GM23338 (cell line): ENCODE data around the gene PTPRO. TPM values are rescaled to one million over a fixed set of nuclear protein-coding genes. Genes with fewer than 3 reads are reported as not detected.

Experiments
- ATAC-seq: fragments of 200-7000 bp; cut with Tn5 transposase; 3 replicates; pipeline ENCODE4 v1.9.1; 2020
- DNase-seq: peaks from one replicate; pipeline ENCODE4 v3.0.0-alpha.2; 2015; ENCODE audit warnings: low spot score
- H2AFZ ChIP-seq: fragments of 200-600 bp; sonication (generic); 2 replicates; pipeline ENCODE4 v1.8.0; 2016; ENCODE audit warnings: antibody characterized with exemption, mild to moderate bottlenecking, moderate library complexity
- H3F3A ChIP-seq: fragments of 200-600 bp; sonication (generic); replicated peaks from 2 replicates; pipeline ENCODE4 v1.8.0; 2017; ENCODE audit warnings: antibody characterized with exemption, mixed run types, low read depth
- H3K27ac ChIP-seq: fragments of 200-600 bp; sonication (generic); 2 replicates; pipeline ENCODE4 v1.6.1; 2016; ENCODE audit warnings: low read depth
- H3K27me3 ChIP-seq: fragments of 200-600 bp; sonication (generic); 2 replicates; pipeline ENCODE4 v1.8.0; 2016; ENCODE audit warnings: mild to moderate bottlenecking, mixed run types, moderate library complexity; ENCODE audit not compliant: insufficient read depth
- H3K36me3 ChIP-seq: fragments of 200-600 bp; sonication (generic); 2 replicates; pipeline ENCODE4 v1.8.0; 2016; ENCODE audit warnings: mild to moderate bottlenecking; ENCODE audit not compliant: insufficient read depth
- H3K4me1 ChIP-seq: fragments of 200-600 bp; sonication (generic); 2 replicates; pipeline ENCODE4 v1.8.0; 2016; ENCODE audit warnings: mild to moderate bottlenecking, moderate library complexity; ENCODE audit not compliant: insufficient read depth
- H3K4me2 ChIP-seq: fragments of 200-600 bp; sonication (generic); 2 replicates; pipeline ENCODE4 v1.7.1; 2017; ENCODE audit warnings: mixed run types
- H3K4me3 ChIP-seq: fragments of 200-600 bp; sonication (generic); 2 replicates; pipeline ENCODE4 v1.6.1; 2016; ENCODE audit warnings: mixed run types
- H3K79me2 ChIP-seq: fragments of 200-600 bp; sonication (generic); replicated peaks from 2 replicates; pipeline ENCODE4 v1.8.0; 2017; ENCODE audit warnings: mild to moderate bottlenecking; ENCODE audit not compliant: insufficient read depth
- H3K9me2 ChIP-seq: fragments of 200-600 bp; sonication (generic); 2 replicates; pipeline ENCODE4 v1.8.0; 2017; ENCODE audit not compliant: insufficient read depth
- H4K20me1 ChIP-seq: fragments of 200-600 bp; sonication (generic); replicated peaks from 2 replicates; pipeline ENCODE4 v1.8.0; 2017; ENCODE audit warnings: mild to moderate bottlenecking; ENCODE audit not compliant: insufficient read depth
- H3K27ac Mint-ChIP-seq: 2 replicates; pipeline ENCODE4 v1.8.0; 2020; ENCODE audit warnings: inconsistent platforms, mild to moderate bottlenecking, moderate library complexity, mixed read lengths
- H3K27me3 Mint-ChIP-seq: 3 replicates; pipeline ENCODE4 v1.8.0; 2022; ENCODE audit warnings: low read depth, mild to moderate bottlenecking, moderate library complexity, mixed read lengths, inconsistent platforms; ENCODE audit not compliant: insufficient read depth, poor library complexity
- H3K36me3 Mint-ChIP-seq: 3 replicates; pipeline ENCODE4 v1.8.0; 2021; ENCODE audit warnings: low read depth, mild to moderate bottlenecking, inconsistent platforms, moderate library complexity, mixed read lengths
- H3K4me1 Mint-ChIP-seq: 3 replicates; pipeline ENCODE4 v1.8.0; 2020; ENCODE audit warnings: mild to moderate bottlenecking, inconsistent platforms, mixed read lengths
- H3K4me3 Mint-ChIP-seq: 3 replicates; pipeline ENCODE4 v1.8.0; 2021; ENCODE audit warnings: moderate library complexity, mild to moderate bottlenecking, inconsistent platforms, mixed read lengths
- H3K9me3 Mint-ChIP-seq: 3 replicates; pipeline ENCODE4 v1.8.0; 2020; ENCODE audit warnings: moderate library complexity, mild to moderate bottlenecking, inconsistent platforms, mixed read lengths
- CREB1 ChIP-seq: fragments of 250-450 bp; sonication (Bioruptor Pico); IDR thresholded peaks from 2 replicates; pipeline ENCODE4 v1.5.0; 2020; ENCODE audit warnings: low read depth, mild to moderate bottlenecking, moderate library complexity
- CTCF ChIP-seq, 2 experiments: fragments of 200-600 bp in 1 of 2; sonication (generic) in 1 of 2; conservative IDR thresholded peaks; 2 replicates each; pipeline versions ENCODE4 v1.5.1 to v1.6.1; 2016 to 2017; ENCODE audit warnings: antibody characterized with exemption in 2 of 2, low read depth in 2 of 2, mild to moderate bottlenecking in 2 of 2, moderate library complexity in 1 of 2
- ETS1 ChIP-seq: IDR thresholded peaks from 2 replicates; pipeline ENCODE4 v1.6.1; 2016; ENCODE audit warnings: antibody characterized with exemption
- EZH2 ChIP-seq: fragments of 200-600 bp; sonication (generic); IDR thresholded peaks from one replicate; pipeline ENCODE4 v1.8.0; 2017; ENCODE audit warnings: antibody characterized with exemption, mild to moderate bottlenecking, low read depth; ENCODE audit not compliant: unreplicated experiment
- EZH2phosphoT487 ChIP-seq: fragments of 200-600 bp; sonication (generic); IDR thresholded peaks from one replicate; pipeline ENCODE4 v1.8.1; 2018; ENCODE audit warnings: antibody characterized with exemption; ENCODE audit not compliant: unreplicated experiment
- JUNB ChIP-seq: IDR thresholded peaks from one replicate; pipeline ENCODE4 v1.6.1; 2016; ENCODE audit warnings: antibody characterized with exemption; ENCODE audit not compliant: unreplicated experiment
- NANOG ChIP-seq: IDR thresholded peaks from 2 replicates; pipeline ENCODE4 v1.6.1; 2016; ENCODE audit warnings: antibody characterized with exemption, borderline replicate concordance
- POLR2AphosphoS5 ChIP-seq: IDR thresholded peaks from 2 replicates; pipeline ENCODE4 v1.6.1; 2016; ENCODE audit warnings: antibody characterized with exemption, low read depth
- REST ChIP-seq: IDR thresholded peaks from one replicate; pipeline ENCODE4 v1.6.1; 2018; ENCODE audit warnings: antibody characterized with exemption; ENCODE audit not compliant: unreplicated experiment
- STAT1 ChIP-seq: IDR thresholded peaks from one replicate; pipeline ENCODE4 v1.6.1; 2016; ENCODE audit warnings: antibody characterized with exemption; ENCODE audit not compliant: unreplicated experiment
- ZNF114 ChIP-seq: fragments of 250-450 bp; sonication (Bioruptor Pico); IDR thresholded peaks from 2 replicates; pipeline ENCODE4 v1.5.0; 2020; ENCODE audit warnings: mild to moderate bottlenecking, moderate library complexity
- ZNF331 ChIP-seq: fragments of 250-450 bp; sonication (Bioruptor Pico); IDR thresholded peaks from 2 replicates; pipeline ENCODE4 v1.5.0; 2020; ENCODE audit warnings: low read depth, mild to moderate bottlenecking, moderate library complexity
- polyA plus RNA-seq: library from polyadenylated mRNA; unstranded; fragments of >200 nt; fragmentation: Nextera tagmentation; extraction: Ambion mirVana; gene quantifications from 2 replicates; pipeline ENCODE4 v1.2.1, GENCODE V29; 2016
- total RNA-seq: library from RNA; depleted of rRNA; stranded (reverse); fragments of >200 nt; shearing (Covaris generic); gene quantifications from 2 replicates; pipeline ENCODE4 v1.2.3, GENCODE V29; 2014

The PTPRO gene
- total and polyA plus RNA-seq, 2 experiments from 2014 or later = 1.4 to 1.5 TPM

GRCh38 chr12:15423629-15424028 is 101.3 kb downstream of the PTPRO start (continued):
- no peak for TF ChIP-seq REST

- Histone ChIP-seq H3K79me2 (no peaks in the 10 kb centered on the region), H3K4me3 (no peak overlapping the region), H2AFZ (no peak overlapping the region), H3K27ac (peak overlapping the region; percentile 29; the same call in 1 of the 2 replicates), H3K4me2 (peak overlapping the region; percentile 11), H3K9me2 (no peaks in the 10 kb centered on the region), H3K4me1 (peaks cover 18% of the 10 kb centered on the region), H3F3A (no peaks in the 10 kb centered on the region), H3K27me3 (no peaks in the 10 kb centered on the region), H3K36me3 (no peaks in the 10 kb centered on the region), H4K20me1 (no peaks in the 10 kb centered on the region)
- Mint-ChIP-seq H3K36me3 (no peaks in the 10 kb centered on the region), H3K27me3 (no peaks in the 10 kb centered on the region), H3K4me3 (0 out of 3 replicates have a peak overlapping the region, but pooled peaks have one; percentile 22), H3K4me1 (peaks cover 34% of the 10 kb centered on the region), H3K27ac (peak overlapping the region; percentile 46), H3K9me3 (no peaks in the 10 kb centered on the region)
- ATAC-seq (peak; percentile 47; the same call in 1 of the 3 replicates), DNase-seq (peak; percentile 35)
- TF ChIP-seq STAT1 (no peak), CTCF (conservative IDR thresholded peaks at IDR 0.05; ENCODE audit: low read depth in 2 of 2) (no peak), JUNB (no peak), EZH2phosphoT487 (no peak), POLR2AphosphoS5 (no peak), EZH2 (no peak), ZNF114 (CRISPR knock-in tag) (no peak), ZNF331 (CRISPR knock-in tag) (no peak), REST (no peak), CREB1 (no peak), NANOG (no peak), ETS1 (no peak)
Observed at GRCh38 chr12:15427913-15428312, 105.6 kb downstream of the PTPRO start.
